Measurements from ENCODE around the gene INSRR.

The INSRR gene

GRCh38 chr1:156874142-156874541 is 15.2 kb upstream of the INSRR start:
- DNase-seq (ENCODE audit: low spot score) = no peak

GRCh38 chr1:156873659-156874058 is 14.7 kb upstream of the INSRR start:
- DNase-seq (ENCODE audit: low spot score) = no peak

- no peak for DNase-seq (ENCODE audit: low spot score)
Measured at GRCh38 chr1:156869455-156869854, 10.5 kb upstream of the INSRR start.

GRCh38 chr1:156868341-156868740 is 9.4 kb upstream of the INSRR start:
- DNase-seq (ENCODE audit: low spot score) = no peak

- DNase-seq (ENCODE audit: low spot score) = no peak
Measured at GRCh38 chr1:156866249-156866909, 7.5 kb upstream of the INSRR start.

- DNase-seq (ENCODE audit: low spot score) = no peak
Measured at GRCh38 chr1:156865865-156866248, 6.9 kb upstream of the INSRR start.

- DNase-seq (ENCODE audit: low spot score) = no peak
Measured at GRCh38 chr1:156865258-156865657, 6.3 kb upstream of the INSRR start.

- DNase-seq (ENCODE audit: low spot score) = no peak
Measured at GRCh38 chr1:156864796-156865195, 5.9 kb upstream of the INSRR start.

GRCh38 chr1:156863631-156864030 is 4.7 kb upstream of the INSRR start:
- DNase-seq (ENCODE audit: low spot score) = no peak

GRCh38 chr1:156862997-156863599 is 4.2 kb upstream of the INSRR start:
- DNase-seq (ENCODE audit: low spot score) = no peak

GRCh38 chr1:156862584-156862983 is 3.7 kb upstream of the INSRR start:
- DNase-seq (ENCODE audit: low spot score) = no peak

- peak; percentile 59 for DNase-seq (ENCODE audit: low spot score)
Measured at GRCh38 chr1:156860628-156861423, 1.9 kb upstream of the INSRR start, which contains the start of gene NTRK1. TSS of gene NTRK1 (plus strand) at chr1:156860865. CDS start at chr1:156860935, 70 bp downstream.

GRCh38 chr1:156860113-156860627 is 1.3 kb upstream of the INSRR start:
- peak; percentile 80 for DNase-seq (ENCODE audit: low spot score)

- DNase-seq (ENCODE audit: low spot score) = peak; percentile 61
Measured at GRCh38 chr1:156859523-156860112, 701 bp upstream of the INSRR start.

GRCh38 chr1:156858555-156858956 is 361 bp downstream of the INSRR start:
- DNase-seq (ENCODE audit: low spot score) = no peak

- DNase-seq (ENCODE audit: low spot score) = no peak
Measured at GRCh38 chr1:156857532-156857931, 1.4 kb downstream of the INSRR start.

GRCh38 chr1:156856282-156856785 is 2.6 kb downstream of the INSRR start:
- DNase-seq (ENCODE audit: low spot score) = no peak

- no peak for DNase-seq (ENCODE audit: low spot score)
Measured at GRCh38 chr1:156854634-156855033, 4.3 kb downstream of the INSRR start.

GRCh38 chr1:156853761-156854160 is 5.2 kb downstream of the INSRR start:
- no peak for DNase-seq (ENCODE audit: low spot score)

- no peak for DNase-seq (ENCODE audit: low spot score)
Measured at GRCh38 chr1:156852418-156852874, 6.5 kb downstream of the INSRR start.

GRCh38 chr1:156851779-156852417 is 7.0 kb downstream of the INSRR start:
- DNase-seq (ENCODE audit: low spot score) = no peak

- no peak for DNase-seq (ENCODE audit: low spot score)
Measured at GRCh38 chr1:156849151-156849496, 9.8 kb downstream of the INSRR start.
